ENCODE results near the gene SMARCD3.

The SMARCD3 gene

DNA sequence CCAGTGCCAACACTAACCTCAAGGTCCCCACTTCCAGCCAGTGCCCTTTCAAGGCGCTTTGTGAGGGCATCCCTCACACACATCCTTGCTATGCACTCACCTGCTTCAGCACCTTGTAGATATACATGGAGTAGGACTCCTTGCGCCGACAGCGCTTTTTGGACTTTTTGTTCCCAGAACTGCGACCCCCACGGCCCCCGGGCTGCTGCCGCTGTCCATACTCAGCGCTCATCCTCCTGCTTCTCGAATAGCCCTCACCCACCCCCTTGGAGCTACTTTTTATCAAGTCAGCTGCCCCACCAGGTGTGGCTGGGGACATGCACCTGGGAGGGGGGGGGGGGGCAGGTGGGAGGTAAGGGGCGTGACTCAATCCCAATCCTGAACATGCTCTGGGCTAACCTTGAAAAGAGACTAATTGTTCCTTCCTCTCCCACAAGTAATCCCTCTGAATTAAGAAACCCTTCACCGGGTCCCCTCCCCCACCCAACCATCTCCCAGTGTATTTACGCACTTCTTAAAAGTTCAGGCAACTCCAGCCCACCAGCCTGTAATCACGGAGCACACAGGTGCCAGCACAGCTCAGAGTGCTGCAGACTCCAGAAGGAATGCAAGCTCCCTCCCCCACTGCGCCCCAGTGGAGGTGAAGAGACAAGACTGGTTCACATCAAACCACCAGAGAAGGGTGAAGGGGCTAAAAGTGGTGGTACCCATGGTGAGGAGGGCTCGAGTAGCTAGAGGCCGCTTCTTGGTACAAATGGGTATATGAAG, 38.2 kb downstream of the SMARCD3 start, which contains the start of gene H2BK1:
H2BK1 (minus strand) TSS at position 402 of the 768 bp plus-strand sequence; CDS start at position 232, 170 bp downstream.
- no peak for DNase-seq (ENCODE audit: low read depth, low spot score)

DNA sequence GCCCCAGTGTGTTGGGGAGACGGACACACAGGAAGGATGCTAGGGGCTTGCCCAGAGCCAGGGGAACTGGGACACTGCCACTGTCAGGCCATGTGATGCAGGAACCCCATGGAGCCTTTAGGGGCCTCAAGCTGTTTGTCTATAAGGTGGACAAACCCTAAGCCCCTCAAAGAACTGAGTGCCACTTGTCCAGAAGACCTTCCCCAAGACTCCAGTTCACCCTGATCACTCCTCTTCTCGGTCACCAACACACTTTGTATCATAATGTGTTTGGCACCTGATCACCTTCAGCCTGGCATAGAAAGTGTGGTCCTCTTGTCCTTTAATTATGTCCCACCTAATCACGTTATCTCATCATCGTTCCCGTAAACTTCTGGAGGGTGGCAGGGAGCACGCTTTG, 38.9 kb downstream of the SMARCD3 start:
- no peak for DNase-seq (ENCODE audit: low read depth, low spot score)

DNA sequence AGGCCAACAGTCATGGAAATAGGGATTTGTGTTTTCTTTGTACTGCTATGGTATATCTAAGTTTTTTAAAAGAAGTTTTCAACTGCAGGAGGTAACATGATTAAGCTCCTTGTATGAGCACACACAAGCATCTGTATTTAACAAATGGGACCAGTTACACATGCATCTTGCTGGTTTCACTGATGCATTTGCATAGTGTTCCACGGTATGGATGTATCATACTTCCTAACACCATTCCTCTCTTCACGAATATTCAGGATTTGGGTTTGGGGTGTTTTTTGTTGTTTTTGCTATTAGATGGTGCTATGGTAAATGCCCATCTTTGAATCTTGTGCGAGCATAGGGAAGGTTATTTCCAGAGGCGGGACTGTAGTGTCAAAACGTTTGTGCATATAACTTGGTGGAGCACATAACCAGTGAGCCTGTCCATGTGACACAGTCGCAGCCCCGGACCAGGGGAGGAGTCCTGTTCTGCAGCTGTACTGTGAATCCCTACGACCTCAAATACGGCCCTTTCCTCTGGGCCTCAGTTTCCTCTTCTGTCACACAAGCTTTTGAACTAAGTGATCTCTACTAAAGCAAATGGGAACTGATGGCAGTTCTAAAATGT, 40.1 kb downstream of the SMARCD3 start:
- DNase-seq (ENCODE audit: low read depth, low spot score), result no peak

- no peak for DNase-seq (ENCODE audit: low read depth, low spot score)
These were observed 40.7 kb downstream of the SMARCD3 start for GRCh38 chr7:151207804-151208203.

DNA sequence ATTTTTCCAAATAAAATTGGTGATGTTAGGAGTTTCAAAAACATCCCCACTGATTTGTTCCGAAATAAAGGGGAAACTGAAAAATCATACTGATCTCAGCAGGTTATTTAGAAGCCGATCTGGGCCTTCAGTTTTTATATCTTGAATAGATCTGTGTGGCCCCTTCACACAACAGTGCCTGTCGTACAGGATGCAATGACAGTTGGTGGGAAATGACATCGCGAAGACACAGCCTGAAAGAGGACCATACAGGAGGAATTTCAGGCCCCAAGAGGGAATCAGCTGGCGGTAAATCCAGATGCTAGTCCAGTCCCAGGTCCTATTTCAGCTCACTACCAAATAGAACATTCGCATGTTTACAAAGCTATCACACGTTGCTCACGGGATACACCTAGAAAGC, 41.2 kb downstream of the SMARCD3 start:
- no peak for DNase-seq (ENCODE audit: low read depth, low spot score)

DNA sequence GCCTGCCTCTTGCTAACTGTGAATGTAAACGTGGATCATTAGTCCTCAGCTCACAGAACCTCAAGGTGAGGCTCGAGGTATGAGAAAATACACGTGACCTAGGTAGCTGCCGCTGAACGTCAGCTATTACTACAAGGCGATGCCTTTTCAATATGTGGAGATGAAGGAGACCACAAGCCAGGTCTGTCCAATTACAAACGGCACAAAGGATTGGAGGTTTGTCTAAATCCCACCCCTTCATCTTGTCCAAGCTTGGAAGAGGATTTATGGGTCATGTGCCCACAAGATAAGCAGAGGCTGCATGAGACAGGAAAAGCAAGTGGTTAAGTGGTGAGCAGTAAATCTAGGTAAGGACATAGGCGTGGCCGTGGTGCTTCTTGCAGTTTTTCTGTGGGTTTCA, 41.6 kb downstream of the SMARCD3 start:
- DNase-seq (ENCODE audit: low read depth, low spot score), result no peak

GRCh38 chr7:151205730-151206129, 42.8 kb downstream of the SMARCD3 start:
- DNase-seq (ENCODE audit: low read depth, low spot score), result no peak

DNA sequence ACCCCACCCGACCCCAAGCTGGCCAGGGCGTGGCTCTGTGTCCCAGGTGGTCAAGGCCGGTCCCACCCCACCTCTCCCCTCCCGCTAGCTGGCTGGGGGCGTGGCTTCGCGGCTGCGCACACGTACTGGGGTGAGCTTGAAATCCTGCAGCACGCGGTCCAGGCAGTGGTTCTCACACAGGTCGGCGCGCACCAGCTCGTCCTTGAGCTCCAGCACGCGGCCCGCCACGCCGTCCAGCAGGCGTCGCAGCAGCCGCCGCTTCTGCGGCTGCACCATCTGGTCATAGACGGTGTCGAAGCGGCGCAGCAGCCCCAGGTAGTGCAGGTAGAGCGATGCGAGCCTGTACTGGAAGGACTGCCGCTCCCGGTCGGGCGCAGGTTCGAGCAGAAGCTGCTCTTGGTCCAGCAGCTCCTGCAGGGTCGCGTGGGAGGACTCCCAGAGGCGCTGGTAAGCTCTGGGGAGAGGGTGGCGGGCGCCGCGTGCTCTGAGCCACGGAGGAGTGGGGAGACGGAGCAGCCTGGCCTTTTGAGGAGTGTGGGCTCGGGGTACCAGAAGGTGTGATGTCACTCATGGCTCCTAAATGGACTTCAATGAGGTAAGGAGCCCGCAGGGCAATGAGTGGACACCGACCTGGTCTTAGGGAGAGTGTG, 44.0 kb downstream of the SMARCD3 start:
- DNase-seq (ENCODE audit: low read depth, low spot score), result peak; percentile 68

- no peak for DNase-seq (ENCODE audit: low read depth, low spot score)
These were observed 45.7 kb downstream of the SMARCD3 start for GRCh38 chr7:151202836-151203235.

DNA sequence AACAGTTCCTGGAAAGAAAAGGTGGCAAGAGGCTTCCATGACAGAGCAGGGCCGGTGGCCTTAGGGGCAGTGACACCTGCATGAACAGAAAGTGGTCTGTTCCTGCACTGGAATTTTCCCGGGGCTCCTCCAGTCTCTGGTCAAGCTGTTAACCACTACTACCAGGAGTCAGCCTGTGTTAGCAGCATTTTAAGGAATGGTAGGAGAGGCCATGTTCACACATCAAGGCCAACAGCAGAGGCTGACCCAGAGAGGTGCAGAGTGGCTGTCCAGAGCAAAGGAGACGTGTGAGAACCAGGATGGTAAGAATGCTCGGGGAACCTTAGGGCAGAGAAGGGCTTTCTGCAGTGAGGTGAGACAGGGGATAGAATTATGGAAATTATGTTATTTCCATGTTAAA, 46.7 kb downstream of the SMARCD3 start:
- no peak for DNase-seq (ENCODE audit: low read depth, low spot score)

GRCh38 chr7:151201344-151201743, 47.1 kb downstream of the SMARCD3 start:
- no peak for DNase-seq (ENCODE audit: low read depth, low spot score)

- peak; percentile 85 for DNase-seq (ENCODE audit: low read depth, low spot score)
These were observed 49.3 kb downstream of the SMARCD3 start for GRCh38 chr7:151198945-151199848.

- DNase-seq (ENCODE audit: low read depth, low spot score), result no peak
These were observed 50.6 kb downstream of the SMARCD3 start for GRCh38 chr7:151197932-151198331.

DNA sequence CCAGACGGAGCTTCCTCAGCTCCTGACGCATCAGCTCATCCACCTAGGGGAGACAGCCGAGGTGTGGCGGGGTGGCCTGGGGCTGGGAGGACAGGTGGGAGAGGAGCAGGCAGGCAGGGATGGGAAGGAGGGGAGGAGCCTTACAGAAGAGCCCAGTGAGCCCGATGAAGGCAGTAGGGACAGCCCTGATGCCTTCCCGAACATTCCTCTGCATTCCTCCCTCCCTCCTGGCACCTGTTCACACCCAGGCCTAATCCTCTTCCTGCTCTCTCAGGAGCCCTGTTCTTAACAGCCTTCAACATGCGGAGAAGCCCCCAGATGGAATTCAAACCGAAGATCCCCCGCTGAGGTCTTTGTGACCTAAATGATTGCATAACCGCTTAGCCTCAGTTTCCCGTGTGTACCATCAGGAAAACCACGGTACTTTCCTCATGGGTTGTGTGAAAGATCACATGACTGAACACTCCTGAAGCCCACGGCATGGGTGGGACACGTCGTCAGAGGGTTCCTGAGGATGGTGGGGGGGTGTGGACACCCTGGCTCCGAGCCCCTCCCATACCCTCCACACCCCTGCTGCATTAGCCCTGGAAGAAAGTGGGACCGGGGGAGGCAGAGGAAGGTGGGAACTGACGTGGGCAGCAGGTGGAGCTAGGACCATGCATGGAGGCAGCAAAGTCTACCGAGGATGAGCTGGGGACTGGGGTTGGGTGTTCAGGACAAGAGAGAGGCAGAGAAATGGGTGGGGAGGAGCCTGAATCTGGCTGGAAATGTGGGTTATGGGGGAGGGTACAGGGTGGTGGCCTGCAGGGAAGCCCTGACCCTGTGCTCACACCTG, 52.7 kb downstream of the SMARCD3 start:
- DNase-seq (ENCODE audit: low read depth, low spot score), result no peak

- no peak for DNase-seq (ENCODE audit: low read depth, low spot score)
These were observed 54.3 kb downstream of the SMARCD3 start for GRCh38 chr7:151194188-151194587.

- no peak for DNase-seq (ENCODE audit: low read depth, low spot score)
These were observed 55.1 kb downstream of the SMARCD3 start for GRCh38 chr7:151193203-151193978.

DNA sequence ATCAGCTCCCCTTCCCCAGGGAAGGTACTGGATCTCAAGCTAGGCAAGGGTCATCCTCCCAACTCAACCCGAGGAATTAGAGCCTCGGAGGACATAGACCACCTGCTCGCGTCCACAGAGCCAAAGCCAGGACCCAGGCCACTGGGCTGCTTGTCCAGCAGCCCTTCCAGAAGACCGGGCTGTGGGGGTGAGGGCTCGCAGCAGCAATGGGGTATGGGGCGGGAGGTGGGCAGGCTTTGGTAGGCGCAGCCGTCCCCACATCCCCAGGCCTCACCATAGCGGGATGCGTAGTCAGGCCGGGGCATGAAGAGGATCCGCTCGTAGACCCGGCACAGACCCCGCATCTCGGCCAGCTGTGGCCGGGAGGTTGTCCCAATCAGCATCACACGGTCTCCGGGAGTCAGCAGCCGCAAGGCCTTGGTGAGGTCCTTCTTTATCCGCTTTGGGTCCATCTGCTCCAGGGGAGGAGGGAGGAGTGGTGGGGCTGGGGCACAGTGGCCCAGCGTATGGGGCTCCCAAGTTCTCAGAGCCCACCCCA, 56.4 kb downstream of the SMARCD3 start:
- DNase-seq (ENCODE audit: low read depth, low spot score), result no peak

DNA sequence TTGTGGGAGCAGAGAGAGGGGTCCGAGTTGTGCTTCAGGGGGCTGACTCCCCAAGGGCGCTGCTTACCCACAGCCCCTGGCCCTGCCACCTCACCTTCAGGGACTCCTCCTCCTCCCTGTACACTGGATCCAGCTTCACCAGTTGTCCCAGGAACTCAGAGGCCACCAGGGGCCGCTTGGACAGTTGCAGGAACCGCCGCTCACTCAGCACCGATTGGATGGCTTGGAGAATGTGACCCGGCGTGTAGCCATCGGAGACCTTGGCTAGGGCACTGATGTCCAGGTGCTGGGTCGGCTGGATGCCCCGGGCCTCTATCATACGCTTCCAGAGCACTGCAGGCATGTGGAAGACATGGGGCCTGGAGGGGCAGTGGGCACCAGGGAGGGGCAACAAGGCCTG, 57.0 kb downstream of the SMARCD3 start:
- no peak for DNase-seq (ENCODE audit: low read depth, low spot score)

GRCh38 chr7:151189038-151189437, 59.5 kb downstream of the SMARCD3 start:
- DNase-seq (ENCODE audit: low read depth, low spot score), result no peak

Data from ELF-1 (cell line).